ENCODE data around the gene PHKG2. TPM values are rescaled to one million over a fixed set of nuclear protein-coding genes. Genes with fewer than 3 reads are reported as not detected.
"Not testable (repeated sequence)": the region's sequence is repeated elsewhere in the genome, so short reads cannot be mapped to it uniquely, and the experiment has no call there.

The PHKG2 gene, protein sequence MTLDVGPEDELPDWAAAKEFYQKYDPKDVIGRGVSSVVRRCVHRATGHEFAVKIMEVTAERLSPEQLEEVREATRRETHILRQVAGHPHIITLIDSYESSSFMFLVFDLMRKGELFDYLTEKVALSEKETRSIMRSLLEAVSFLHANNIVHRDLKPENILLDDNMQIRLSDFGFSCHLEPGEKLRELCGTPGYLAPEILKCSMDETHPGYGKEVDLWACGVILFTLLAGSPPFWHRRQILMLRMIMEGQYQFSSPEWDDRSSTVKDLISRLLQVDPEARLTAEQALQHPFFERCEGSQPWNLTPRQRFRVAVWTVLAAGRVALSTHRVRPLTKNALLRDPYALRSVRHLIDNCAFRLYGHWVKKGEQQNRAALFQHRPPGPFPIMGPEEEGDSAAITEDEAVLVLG
- total RNA-seq = 26.0 TPM
- long read RNA-seq, full-length matches to known transcripts = 16 of 36 reads
- long read RNA-seq, partial matches to known transcripts = 2 of 36 reads
- long read RNA-seq, other reads (novel, unspliced or antisense) = 18 of 36 reads

- H3K36me3 ChIP-seq = peaks cover 46% of the 10 kb centered on the region
- intact Hi-C loops (cut with DNase I) = no loop called here
- H3K9me3 ChIP-seq = no peaks in the 10 kb centered on the region
- H3K4me1 ChIP-seq = peaks cover 7% of the 10 kb centered on the region
- no peaks in the 10 kb centered on the region for H3K27me3 ChIP-seq
- ATAC-seq (peak; percentile 99), DNase-seq (peak; percentile 100)
- TF ChIP-seq, protein P1, sequence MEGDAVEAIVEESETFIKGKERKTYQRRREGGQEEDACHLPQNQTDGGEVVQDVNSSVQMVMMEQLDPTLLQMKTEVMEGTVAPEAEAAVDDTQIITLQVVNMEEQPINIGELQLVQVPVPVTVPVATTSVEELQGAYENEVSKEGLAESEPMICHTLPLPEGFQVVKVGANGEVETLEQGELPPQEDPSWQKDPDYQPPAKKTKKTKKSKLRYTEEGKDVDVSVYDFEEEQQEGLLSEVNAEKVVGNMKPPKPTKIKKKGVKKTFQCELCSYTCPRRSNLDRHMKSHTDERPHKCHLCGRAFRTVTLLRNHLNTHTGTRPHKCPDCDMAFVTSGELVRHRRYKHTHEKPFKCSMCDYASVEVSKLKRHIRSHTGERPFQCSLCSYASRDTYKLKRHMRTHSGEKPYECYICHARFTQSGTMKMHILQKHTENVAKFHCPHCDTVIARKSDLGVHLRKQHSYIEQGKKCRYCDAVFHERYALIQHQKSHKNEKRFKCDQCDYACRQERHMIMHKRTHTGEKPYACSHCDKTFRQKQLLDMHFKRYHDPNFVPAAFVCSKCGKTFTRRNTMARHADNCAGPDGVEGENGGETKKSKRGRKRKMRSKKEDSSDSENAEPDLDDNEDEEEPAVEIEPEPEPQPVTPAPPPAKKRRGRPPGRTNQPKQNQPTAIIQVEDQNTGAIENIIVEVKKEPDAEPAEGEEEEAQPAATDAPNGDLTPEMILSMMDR (IDR thresholded peaks at IDR 0.05) = no peak
- peak within 1 kb of the TSS; percentile 78 for H3K27ac ChIP-seq
- peak within 1 kb of the TSS; percentile 70 for H3K4me3 ChIP-seq
Measured at GRCh38 chr16:30747799-30748633, at the start of gene PHKG2. PHKG2 (plus strand) TSS chr16:30748425; CDS start chr16:30748821, 396 bp downstream.

GRCh38 chr16:30698816-30699614 is 49.2 kb upstream of the PHKG2 start, which contains the start of gene SRCAP:
SRCAP (plus strand) TSS chr16:30699171; CDS start chr16:30700825, 1,654 bp downstream.
- intact Hi-C loops (cut with DNase I) = loop anchor here (10.0 kb wide), 1 partner anchor 56 kb away; no protein-coding TSS in a partner anchor
- Histone ChIP-seq H3K27me3 (no peaks in the 10 kb centered on the region), H3K9me3 (no peaks in the 10 kb centered on the region), H3K4me3 (peak within 1 kb of the TSS; percentile 98), H3K36me3 (peaks cover 42% of the 10 kb centered on the region), H3K4me1 (peaks cover 25% of the 10 kb centered on the region), H3K27ac (peak within 1 kb of the TSS; percentile 100)
- peak; percentile 84 for ATAC-seq
- TF ChIP-seq, protein P1 (IDR thresholded peaks at IDR 0.05) = no peak
- DNase-seq = peak; percentile 93

GRCh38 chr16:30699615-30700099 is 48.6 kb upstream of the PHKG2 start:
- H3K4me3 ChIP-seq = peak overlapping the region; percentile 98
- H3K27me3 ChIP-seq = no peaks in the 10 kb centered on the region
- intact Hi-C loops (cut with DNase I) = loop anchor here (10.0 kb wide), 1 partner anchor 55 kb away; no protein-coding TSS in a partner anchor
- peaks cover 22% of the 10 kb centered on the region for H3K4me1 ChIP-seq
- H3K27ac ChIP-seq = peak overlapping the region; percentile 100
- ATAC-seq = no peak
- DNase-seq = no peak
- H3K36me3 ChIP-seq = peaks cover 48% of the 10 kb centered on the region
- TF ChIP-seq, protein P1 (IDR thresholded peaks at IDR 0.05) = no peak
- H3K9me3 ChIP-seq = no peaks in the 10 kb centered on the region

- Histone ChIP-seq H3K4me3 (no peak overlapping the region), H3K27ac (no peak overlapping the region), H3K9me3 (no peaks in the 10 kb centered on the region), H3K4me1 (peaks cover 22% of the 10 kb centered on the region), H3K36me3 (peaks cover 56% of the 10 kb centered on the region), H3K27me3 (no peaks in the 10 kb centered on the region)
- DNase-seq (no peak), ATAC-seq (no peak)
- intact Hi-C loops (cut with DNase I) = no loop called here
- TF ChIP-seq, protein P1 (IDR thresholded peaks at IDR 0.05) = no peak
Measured at GRCh38 chr16:30700491-30700890, 47.7 kb upstream of the PHKG2 start.

- TF ChIP-seq, protein P1 (IDR thresholded peaks at IDR 0.05) = no peak
- H3K9me3 ChIP-seq = no peaks in the 10 kb centered on the region
- intact Hi-C loops (cut with DNase I) = no loop called here
- peaks cover 61% of the 10 kb centered on the region for H3K36me3 ChIP-seq
- no peak overlapping the region for H3K27ac ChIP-seq
- no peaks in the 10 kb centered on the region for H3K27me3 ChIP-seq
- ATAC-seq = no peak
- H3K4me3 ChIP-seq = no peak overlapping the region
- peaks cover 22% of the 10 kb centered on the region for H3K4me1 ChIP-seq
- DNase-seq = no peak
Measured at GRCh38 chr16:30700971-30701370, 47.3 kb upstream of the PHKG2 start.

GRCh38 chr16:30703071-30703470 is 45.2 kb upstream of the PHKG2 start:
- Histone ChIP-seq H3K36me3 (peaks cover 82% of the 10 kb centered on the region), H3K4me1 (peaks cover 15% of the 10 kb centered on the region)
- intact Hi-C loops (cut with DNase I); H3K27me3 ChIP-seq; H3K27ac ChIP-seq; H3K9me3 ChIP-seq; ATAC-seq; DNase-seq; H3K4me3 ChIP-seq: not testable (repeated sequence)

Data from upper lobe of right lung (tissue), 1 donor.